Hypothalamus (tissue), 51 donors: Measurements from ENCODE around the gene IGFBP3.

Experiments used
- DNase-seq, 51 donors: peaks; one replicate each; lab custom pipeline; 2025; lab: John Stamatoyannopoulos, UW

Gene IGFBP3

GRCh38 chr7:45923290-45923689 lies 2.2 kb upstream of the IGFBP3 start:
- peak in 35 of 51 donors; percentile 11 to 78 (median 40) for DNase-seq

- DNase-seq = peak in 1 of 51 donors; percentile 53
Observed at GRCh38 chr7:45922810-45923209, 1.7 kb upstream of the IGFBP3 start.

GRCh38 chr7:45921699-45922519 lies 837 bp upstream of the IGFBP3 start:
- DNase-seq = peak in 15 of 51 donors; percentile 4 to 47 (median 27)

GRCh38 chr7:45921381-45921698 lies 268 bp upstream of the IGFBP3 start:
- DNase-seq = peak in 1 of 51 donors; percentile 11

- no peak for DNase-seq
Observed at GRCh38 chr7:45919993-45920459, 1.0 kb downstream of the IGFBP3 start.

GRCh38 chr7:45919231-45919784 lies 1.8 kb downstream of the IGFBP3 start:
- DNase-seq = no peak

GRCh38 chr7:45918556-45918955 lies 2.5 kb downstream of the IGFBP3 start:
- DNase-seq = no peak

- DNase-seq = peak in 46 of 51 donors; percentile 11 to 82 (median 49)
Observed at GRCh38 chr7:45917658-45918057, 3.4 kb downstream of the IGFBP3 start.

- DNase-seq = no peak
Observed at GRCh38 chr7:45917064-45917463, 4.0 kb downstream of the IGFBP3 start.

GRCh38 chr7:45915606-45916005 lies 5.5 kb downstream of the IGFBP3 start:
- no peak for DNase-seq

- DNase-seq = no peak
Observed at GRCh38 chr7:45914911-45915310, 6.2 kb downstream of the IGFBP3 start.

- DNase-seq = no peak
Observed at GRCh38 chr7:45912972-45913371, 8.1 kb downstream of the IGFBP3 start.

- DNase-seq = no peak
Observed at GRCh38 chr7:45911311-45911710, 9.8 kb downstream of the IGFBP3 start.

- no peak for DNase-seq
Observed at GRCh38 chr7:45910855-45911254, 10.2 kb downstream of the IGFBP3 start.

- no peak for DNase-seq
Observed at GRCh38 chr7:45909561-45909960, 11.5 kb downstream of the IGFBP3 start.

GRCh38 chr7:45902820-45903219 lies 18.3 kb downstream of the IGFBP3 start:
- DNase-seq = no peak

GRCh38 chr7:45901566-45901965 lies 19.5 kb downstream of the IGFBP3 start:
- DNase-seq = no peak

GRCh38 chr7:45898222-45898621 lies 22.9 kb downstream of the IGFBP3 start:
- DNase-seq = no peak

- DNase-seq = no peak
Observed at GRCh38 chr7:45897042-45897690, 23.9 kb downstream of the IGFBP3 start.

- no peak for DNase-seq
Observed at GRCh38 chr7:45894665-45895062, 26.4 kb downstream of the IGFBP3 start.

GRCh38 chr7:45893996-45894664 lies 26.9 kb downstream of the IGFBP3 start:
- no peak for DNase-seq
